ENCODE measurements around the gene COL1A2. TPM values are rescaled to one million over a fixed set of nuclear protein-coding genes. Genes with fewer than 3 reads are reported as not detected.

Gene COL1A2
- total RNA-seq, 2 experiments from 2014 or later, result 0.28 to 0.33 TPM

- H3K4me1 Mint-ChIP-seq (ENCODE audit: low read depth), result no peaks in the 10 kb centered on the region
- POLR2A ChIA-PET, result no interaction called here
Measured at GRCh38 chr7:94452239-94452638, 57.5 kb downstream of the COL1A2 start.

GRCh38 chr7:94453898-94454297 lies 59.2 kb downstream of the COL1A2 start:
- POLR2A ChIA-PET, result no interaction called here
- no peak for ATAC-seq (ENCODE audit: poor library complexity)
- no peak for DNase-seq

More at GRCh38 chr7:94452239-94452638, 57.5 kb downstream of the COL1A2 start:
- Mint-ChIP-seq H3K27me3 (peaks cover 20% of the 10 kb centered on the region), H3K36me3 (ENCODE audit: low read depth) (no peaks in the 10 kb centered on the region), H3K27ac (no peak overlapping the region), H3K4me3 (no peak overlapping the region), H3K9me3 (no peaks in the 10 kb centered on the region)
- H3K9me3 ChIP-seq (ENCODE audit: control insufficient read depth in 1 of 2, insufficient read depth in 1 of 2, low read length in 2 of 2), result no peaks in the 10 kb centered on the region
- H3K27me3 ChIP-seq (ENCODE audit: control insufficient read depth in 1 of 2, insufficient read depth in 2 of 2, low read length in 2 of 2), result peaks cover 0 to 9% of the 10 kb centered on the region in 2 experiments
- intact Hi-C loops (cut with DNase I, micrococcal nuclease), result no loop called here
- no peak overlapping the region for H3K27ac ChIP-seq (ENCODE audit: low read depth in 1 of 2, low read length in 2 of 2)
- no peak overlapping the region for H3K4me3 ChIP-seq (ENCODE audit: low read length)
- no peaks in the 10 kb centered on the region for H3K36me3 ChIP-seq (ENCODE audit: insufficient read depth, low read length)
- no peaks in the 10 kb centered on the region for H3K4me1 ChIP-seq (ENCODE audit: insufficient read depth, low read length)
- ATAC-seq (ENCODE audit: poor library complexity) (no peak), DNase-seq (no peak)
- CTCF ChIA-PET, result no interaction called here
- no peak for TF ChIP-seq CTCF (IDR thresholded peaks at IDR 0.05)

GRCh38 chr7:94458041-94458440 lies 63.3 kb downstream of the COL1A2 start:
- CTCF ChIA-PET, result no interaction called here
- no peaks in the 10 kb centered on the region for H3K9me3 Mint-ChIP-seq
- POLR2A ChIA-PET, result no interaction called here

More at GRCh38 chr7:94453898-94454297, 59.2 kb downstream of the COL1A2 start:
- Mint-ChIP-seq H3K27ac (no peak overlapping the region), H3K36me3 (ENCODE audit: low read depth) (no peaks in the 10 kb centered on the region), H3K27me3 (peaks cover 19% of the 10 kb centered on the region), H3K4me3 (no peak overlapping the region), H3K4me1 (ENCODE audit: low read depth) (no peaks in the 10 kb centered on the region), H3K9me3 (no peaks in the 10 kb centered on the region)
- Histone ChIP-seq H3K27me3 (ENCODE audit: control insufficient read depth in 1 of 2, insufficient read depth in 2 of 2, low read length in 2 of 2) (peaks cover 0 to 9% of the 10 kb centered on the region in 2 experiments), H3K9me3 (ENCODE audit: control insufficient read depth in 1 of 2, insufficient read depth in 1 of 2, low read length in 2 of 2) (no peaks in the 10 kb centered on the region), H3K36me3 (ENCODE audit: insufficient read depth, low read length) (no peaks in the 10 kb centered on the region), H3K27ac (ENCODE audit: low read depth in 1 of 2, low read length in 2 of 2) (no peak overlapping the region), H3K4me3 (ENCODE audit: low read length) (no peak overlapping the region), H3K4me1 (ENCODE audit: insufficient read depth, low read length) (no peaks in the 10 kb centered on the region)
- intact Hi-C loops (cut with DNase I, micrococcal nuclease), result no loop called here
- TF ChIP-seq CTCF (IDR thresholded peaks at IDR 0.05), result no peak
- CTCF ChIA-PET, result no interaction called here

More at GRCh38 chr7:94458041-94458440, 63.3 kb downstream of the COL1A2 start:
- Histone ChIP-seq H3K4me1 (ENCODE audit: insufficient read depth, low read length) (no peaks in the 10 kb centered on the region), H3K4me3 (ENCODE audit: low read length) (no peak overlapping the region), H3K27me3 (ENCODE audit: control insufficient read depth in 1 of 2, insufficient read depth in 2 of 2, low read length in 2 of 2) (peaks cover 0 to 4% of the 10 kb centered on the region in 2 experiments), H3K9me3 (ENCODE audit: control insufficient read depth in 1 of 2, insufficient read depth in 1 of 2, low read length in 2 of 2) (no peaks in the 10 kb centered on the region), H3K27ac (ENCODE audit: low read depth in 1 of 2, low read length in 2 of 2) (no peak overlapping the region), H3K36me3 (ENCODE audit: insufficient read depth, low read length) (no peaks in the 10 kb centered on the region)
- H3K4me1 Mint-ChIP-seq (ENCODE audit: low read depth), result no peaks in the 10 kb centered on the region
- H3K27ac Mint-ChIP-seq, result no peak overlapping the region
- intact Hi-C loops (cut with DNase I, micrococcal nuclease), result no loop called here
- no peak for TF ChIP-seq CTCF (IDR thresholded peaks at IDR 0.05)
- ATAC-seq (ENCODE audit: poor library complexity) (no peak), DNase-seq (no peak)
- H3K36me3 Mint-ChIP-seq (ENCODE audit: low read depth), result no peaks in the 10 kb centered on the region
- H3K4me3 Mint-ChIP-seq, result no peak overlapping the region
- peaks cover 5% of the 10 kb centered on the region for H3K27me3 Mint-ChIP-seq

Data from CD4-positive, alpha-beta T cell (primary cell).